Measurements from ENCODE around the gene DDX43. TPM values are rescaled to one million over a fixed set of nuclear protein-coding genes. Genes with fewer than 3 reads are reported as not detected.

Gene DDX43
- total RNA-seq, 3 donors from 2014 or later = 0.39 to 2.3 (median 1.6) TPM

DNA sequence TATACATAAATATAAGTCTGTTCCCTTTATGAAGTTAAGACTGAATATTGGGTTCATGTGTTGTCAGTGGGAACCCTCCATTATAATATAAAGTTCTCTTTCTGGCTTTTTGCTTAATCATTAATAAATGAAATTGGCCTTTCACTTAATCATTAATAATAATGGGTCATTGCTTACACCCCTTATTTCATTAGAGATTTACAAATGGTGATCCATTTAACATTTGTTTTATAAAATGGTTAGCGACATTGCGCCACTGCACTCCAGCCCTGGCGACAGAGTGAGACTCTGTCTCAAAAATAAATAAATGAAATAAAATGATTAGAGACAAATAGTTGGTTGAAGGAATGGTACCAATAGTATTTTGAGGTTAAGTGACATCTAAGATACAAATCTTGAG is 18.5 kb downstream of the DDX43 start:
- Histone ChIP-seq H3K4me3 (no peak overlapping the region), H3K36me3 (ENCODE audit: low read depth) (no peaks in the 10 kb centered on the region), H3K9me3 (no peaks in the 10 kb centered on the region), H3K4me1 (ENCODE audit: low read depth) (no peaks in the 10 kb centered on the region)
- ATAC-seq (no peak), DNase-seq (no peak)
- intact Hi-C loops (cut with DNase I, micrococcal nuclease) = no loop called here
- TF ChIP-seq, protein P1, sequence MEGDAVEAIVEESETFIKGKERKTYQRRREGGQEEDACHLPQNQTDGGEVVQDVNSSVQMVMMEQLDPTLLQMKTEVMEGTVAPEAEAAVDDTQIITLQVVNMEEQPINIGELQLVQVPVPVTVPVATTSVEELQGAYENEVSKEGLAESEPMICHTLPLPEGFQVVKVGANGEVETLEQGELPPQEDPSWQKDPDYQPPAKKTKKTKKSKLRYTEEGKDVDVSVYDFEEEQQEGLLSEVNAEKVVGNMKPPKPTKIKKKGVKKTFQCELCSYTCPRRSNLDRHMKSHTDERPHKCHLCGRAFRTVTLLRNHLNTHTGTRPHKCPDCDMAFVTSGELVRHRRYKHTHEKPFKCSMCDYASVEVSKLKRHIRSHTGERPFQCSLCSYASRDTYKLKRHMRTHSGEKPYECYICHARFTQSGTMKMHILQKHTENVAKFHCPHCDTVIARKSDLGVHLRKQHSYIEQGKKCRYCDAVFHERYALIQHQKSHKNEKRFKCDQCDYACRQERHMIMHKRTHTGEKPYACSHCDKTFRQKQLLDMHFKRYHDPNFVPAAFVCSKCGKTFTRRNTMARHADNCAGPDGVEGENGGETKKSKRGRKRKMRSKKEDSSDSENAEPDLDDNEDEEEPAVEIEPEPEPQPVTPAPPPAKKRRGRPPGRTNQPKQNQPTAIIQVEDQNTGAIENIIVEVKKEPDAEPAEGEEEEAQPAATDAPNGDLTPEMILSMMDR (IDR thresholded peaks at IDR 0.05) = no peak

DNA sequence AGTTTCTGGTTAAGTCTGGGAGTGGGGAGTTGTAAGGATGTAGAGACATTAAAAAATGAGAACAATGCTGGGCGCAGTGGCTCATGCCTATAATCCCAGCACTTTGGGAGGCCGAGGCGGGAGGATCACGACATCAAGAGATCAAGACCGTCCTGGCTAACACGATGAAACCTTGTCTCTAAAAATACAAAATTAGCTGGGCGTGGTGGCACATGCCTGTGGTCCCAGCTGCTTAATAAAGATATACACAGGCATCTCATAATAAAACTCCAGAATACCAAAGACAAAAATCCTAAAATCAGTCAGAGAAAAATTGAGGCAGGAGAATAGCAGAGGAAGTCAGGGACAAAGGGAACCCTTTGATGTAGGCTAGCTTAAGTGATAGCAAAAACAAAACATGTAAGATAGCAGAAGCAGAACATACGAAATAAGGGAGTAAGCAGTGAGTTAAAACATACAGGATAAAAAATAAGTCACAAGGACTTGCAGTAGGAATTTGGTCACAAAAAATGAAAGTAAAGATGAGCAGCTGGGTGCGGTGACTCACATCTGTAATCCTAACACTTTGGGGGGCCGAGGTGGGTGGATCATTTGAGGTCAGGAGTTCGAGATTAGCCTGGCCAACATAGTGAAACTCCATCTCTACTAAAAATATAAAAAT is 23.6 kb downstream of the DDX43 start:
- Histone ChIP-seq H3K4me1 (ENCODE audit: low read depth) (no peaks in the 10 kb centered on the region), H3K36me3 (ENCODE audit: low read depth) (no peaks in the 10 kb centered on the region), H3K9me3 (no peaks in the 10 kb centered on the region), H3K4me3 (no peak overlapping the region)
- ATAC-seq (no peak), DNase-seq (no peak)
- TF ChIP-seq, protein P1 (IDR thresholded peaks at IDR 0.05) = no peak
- intact Hi-C loops (cut with DNase I, micrococcal nuclease) = no loop called here

- ATAC-seq (no peak), DNase-seq (no peak)
- H3K4me3 ChIP-seq = no peak overlapping the region
- H3K36me3 ChIP-seq (ENCODE audit: low read depth) = no peaks in the 10 kb centered on the region
- H3K9me3 ChIP-seq = no peaks in the 10 kb centered on the region
- intact Hi-C loops (cut with DNase I, micrococcal nuclease) = no loop called here
- TF ChIP-seq, protein P1 (IDR thresholded peaks at IDR 0.05) = no peak
- H3K4me1 ChIP-seq (ENCODE audit: low read depth) = no peaks in the 10 kb centered on the region
Observed at GRCh38 chr6:73421534-73421933, 26.9 kb downstream of the DDX43 start.

- Histone ChIP-seq H3K36me3 (ENCODE audit: low read depth) (no peaks in the 10 kb centered on the region), H3K9me3 (no peaks in the 10 kb centered on the region), H3K4me3 (no peak overlapping the region), H3K4me1 (ENCODE audit: low read depth) (no peaks in the 10 kb centered on the region)
- DNase-seq = no peak
- TF ChIP-seq, protein P1 (IDR thresholded peaks at IDR 0.05) = no peak
- ATAC-seq = no peak
- intact Hi-C loops (cut with DNase I, micrococcal nuclease) = no loop called here
Observed at GRCh38 chr6:73435236-73435635, 40.6 kb downstream of the DDX43 start.

- no peaks in the 10 kb centered on the region for H3K9me3 ChIP-seq
- H3K4me3 ChIP-seq = no peak overlapping the region
- TF ChIP-seq, protein P1 (IDR thresholded peaks at IDR 0.05) = no peak
- no peak for DNase-seq
- no peak for ATAC-seq
- H3K4me1 ChIP-seq (ENCODE audit: low read depth) = no peaks in the 10 kb centered on the region
- no peaks in the 10 kb centered on the region for H3K36me3 ChIP-seq (ENCODE audit: low read depth)
- intact Hi-C loops (cut with DNase I, micrococcal nuclease) = no loop called here
Observed at GRCh38 chr6:73443555-73443954, 48.9 kb downstream of the DDX43 start.

All from mucosa of descending colon (tissue), 3 donors.